Adrenal gland (tissue), 5 donors: ENCODE measurements around the gene MALL.
"Not testable (repeated sequence)": the region's sequence is repeated elsewhere in the genome, so short reads cannot be mapped to it uniquely, and the experiment has no call there.

Experiments
- POLR2A ChIP-seq, 2 donors: fragments of 450-650 bp; IDR thresholded peaks; one replicate each; pipeline ENCODE4 v1.6.1; 2017; ENCODE audit warnings: antibody characterized with exemption in 2 of 2, mild to moderate bottlenecking in 2 of 2, moderate library complexity in 1 of 2
- TF ChIP-seq, protein P1 (sequence below), 6 experiments: fragments of 450-650 bp in 4 of 6; fragments of 200-600 bp in 2 of 6; sonication (generic) in 1 of 6; IDR thresholded peaks; 1 replicate in 5 of 6; 2 replicates in 1 of 6; pipeline versions ENCODE4 v1.5.1 to v1.8.0; 2016 to 2021; ENCODE audit warnings: antibody characterized with exemption in 6 of 6, mild to moderate bottlenecking in 2 of 6, moderate library complexity in 1 of 6
- donor health status: DM: no; HTN: no; CAD: no.

GRCh38 chr2:110034935-110035334 is 80.7 kb downstream of the MALL start:
- TF ChIP-seq, protein P1, sequence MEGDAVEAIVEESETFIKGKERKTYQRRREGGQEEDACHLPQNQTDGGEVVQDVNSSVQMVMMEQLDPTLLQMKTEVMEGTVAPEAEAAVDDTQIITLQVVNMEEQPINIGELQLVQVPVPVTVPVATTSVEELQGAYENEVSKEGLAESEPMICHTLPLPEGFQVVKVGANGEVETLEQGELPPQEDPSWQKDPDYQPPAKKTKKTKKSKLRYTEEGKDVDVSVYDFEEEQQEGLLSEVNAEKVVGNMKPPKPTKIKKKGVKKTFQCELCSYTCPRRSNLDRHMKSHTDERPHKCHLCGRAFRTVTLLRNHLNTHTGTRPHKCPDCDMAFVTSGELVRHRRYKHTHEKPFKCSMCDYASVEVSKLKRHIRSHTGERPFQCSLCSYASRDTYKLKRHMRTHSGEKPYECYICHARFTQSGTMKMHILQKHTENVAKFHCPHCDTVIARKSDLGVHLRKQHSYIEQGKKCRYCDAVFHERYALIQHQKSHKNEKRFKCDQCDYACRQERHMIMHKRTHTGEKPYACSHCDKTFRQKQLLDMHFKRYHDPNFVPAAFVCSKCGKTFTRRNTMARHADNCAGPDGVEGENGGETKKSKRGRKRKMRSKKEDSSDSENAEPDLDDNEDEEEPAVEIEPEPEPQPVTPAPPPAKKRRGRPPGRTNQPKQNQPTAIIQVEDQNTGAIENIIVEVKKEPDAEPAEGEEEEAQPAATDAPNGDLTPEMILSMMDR (IDR thresholded peaks at IDR 0.05), result not testable (repeated sequence)
- not testable (repeated sequence) for TF ChIP-seq POLR2A (IDR thresholded peaks at IDR 0.05)
